ENCODE measurements around the gene TTBK1.
A peak's percentile ranks its signal among the peaks of the same experiment; 100 is the strongest.

The TTBK1 gene

DNA sequence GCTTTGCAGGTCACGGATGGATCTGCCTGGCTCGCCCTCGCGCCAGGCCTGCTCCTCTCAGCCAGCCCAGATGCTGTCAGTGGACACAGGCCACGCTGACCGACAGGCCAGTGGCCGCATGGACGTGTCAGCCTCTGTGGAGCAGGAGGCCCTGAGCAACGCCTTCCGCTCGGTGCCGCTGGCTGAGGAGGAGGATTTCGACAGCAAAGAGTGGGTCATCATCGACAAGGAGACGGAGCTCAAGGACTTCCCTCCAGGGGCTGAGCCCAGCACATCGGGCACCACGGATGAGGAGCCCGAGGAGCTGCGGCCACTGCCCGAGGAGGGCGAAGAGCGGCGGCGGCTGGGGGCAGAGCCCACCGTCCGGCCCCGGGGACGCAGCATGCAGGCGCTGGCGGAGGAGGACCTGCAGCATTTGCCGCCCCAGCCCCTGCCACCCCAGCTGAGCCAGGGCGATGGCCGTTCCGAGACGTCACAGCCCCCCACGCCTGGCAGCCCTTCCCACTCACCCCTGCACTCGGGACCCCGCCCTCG is 19.6 kb downstream of the TTBK1 start:
- DNase-seq (ENCODE audit: low read depth) = no peak
- TF ChIP-seq, protein P1, sequence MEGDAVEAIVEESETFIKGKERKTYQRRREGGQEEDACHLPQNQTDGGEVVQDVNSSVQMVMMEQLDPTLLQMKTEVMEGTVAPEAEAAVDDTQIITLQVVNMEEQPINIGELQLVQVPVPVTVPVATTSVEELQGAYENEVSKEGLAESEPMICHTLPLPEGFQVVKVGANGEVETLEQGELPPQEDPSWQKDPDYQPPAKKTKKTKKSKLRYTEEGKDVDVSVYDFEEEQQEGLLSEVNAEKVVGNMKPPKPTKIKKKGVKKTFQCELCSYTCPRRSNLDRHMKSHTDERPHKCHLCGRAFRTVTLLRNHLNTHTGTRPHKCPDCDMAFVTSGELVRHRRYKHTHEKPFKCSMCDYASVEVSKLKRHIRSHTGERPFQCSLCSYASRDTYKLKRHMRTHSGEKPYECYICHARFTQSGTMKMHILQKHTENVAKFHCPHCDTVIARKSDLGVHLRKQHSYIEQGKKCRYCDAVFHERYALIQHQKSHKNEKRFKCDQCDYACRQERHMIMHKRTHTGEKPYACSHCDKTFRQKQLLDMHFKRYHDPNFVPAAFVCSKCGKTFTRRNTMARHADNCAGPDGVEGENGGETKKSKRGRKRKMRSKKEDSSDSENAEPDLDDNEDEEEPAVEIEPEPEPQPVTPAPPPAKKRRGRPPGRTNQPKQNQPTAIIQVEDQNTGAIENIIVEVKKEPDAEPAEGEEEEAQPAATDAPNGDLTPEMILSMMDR (IDR thresholded peaks at IDR 0.05; ENCODE audit: control insufficient read depth, extremely low read depth, insufficient read depth) = no peak

DNA sequence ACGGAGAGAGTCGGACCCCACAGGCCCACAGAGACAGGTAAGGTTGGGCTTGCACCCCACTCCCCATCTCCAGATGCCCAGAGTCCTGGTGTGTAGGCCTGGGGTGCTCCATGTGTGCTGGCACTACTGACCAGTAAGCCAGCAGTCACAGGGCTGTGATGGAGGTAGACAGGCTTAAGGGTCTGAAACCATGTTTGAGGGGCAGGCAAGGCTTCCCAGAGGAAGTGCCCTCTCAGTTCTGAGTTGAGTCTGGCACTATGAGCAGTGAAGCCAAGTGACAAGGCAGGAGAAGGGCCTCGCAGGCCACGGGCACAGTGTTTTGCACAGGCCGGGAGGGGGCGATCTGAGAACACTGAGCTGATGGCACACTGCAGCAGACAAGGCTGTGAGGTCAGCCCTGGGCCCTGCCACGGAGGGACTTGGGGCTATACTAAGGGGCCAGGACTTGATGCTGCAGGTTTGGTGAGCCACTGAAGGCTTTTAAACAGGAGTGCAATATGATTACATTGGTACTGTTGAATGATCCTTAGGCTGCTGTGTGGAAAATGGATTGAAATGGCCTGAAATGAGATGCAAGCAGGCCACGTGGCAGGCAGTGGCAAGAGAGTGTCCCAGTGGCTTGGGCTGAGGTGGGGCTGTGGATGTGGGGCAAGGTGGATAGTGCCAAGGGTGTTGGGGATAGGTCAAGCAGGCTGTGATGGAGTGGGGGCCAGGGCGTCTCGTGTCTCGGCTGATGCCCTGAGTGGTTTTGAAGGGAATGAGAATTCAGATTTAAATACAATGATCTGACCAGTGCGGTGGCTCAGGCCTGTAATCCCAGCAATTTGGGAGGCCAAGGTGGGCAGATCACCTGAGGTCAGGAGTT is 20.3 kb downstream of the TTBK1 start:
- DNase-seq (ENCODE audit: low read depth) = peak; percentile 33
- TF ChIP-seq, protein P1 (IDR thresholded peaks at IDR 0.05; ENCODE audit: control insufficient read depth, extremely low read depth, insufficient read depth) = peak; percentile 95
- H3K4me3 ChIP-seq (ENCODE audit: low read depth, low read length) = no peak overlapping the region

More for the DNA sequence above, 19.6 kb downstream of the TTBK1 start:
- H3K4me3 ChIP-seq (ENCODE audit: low read depth, low read length) = no peak overlapping the region

DNA sequence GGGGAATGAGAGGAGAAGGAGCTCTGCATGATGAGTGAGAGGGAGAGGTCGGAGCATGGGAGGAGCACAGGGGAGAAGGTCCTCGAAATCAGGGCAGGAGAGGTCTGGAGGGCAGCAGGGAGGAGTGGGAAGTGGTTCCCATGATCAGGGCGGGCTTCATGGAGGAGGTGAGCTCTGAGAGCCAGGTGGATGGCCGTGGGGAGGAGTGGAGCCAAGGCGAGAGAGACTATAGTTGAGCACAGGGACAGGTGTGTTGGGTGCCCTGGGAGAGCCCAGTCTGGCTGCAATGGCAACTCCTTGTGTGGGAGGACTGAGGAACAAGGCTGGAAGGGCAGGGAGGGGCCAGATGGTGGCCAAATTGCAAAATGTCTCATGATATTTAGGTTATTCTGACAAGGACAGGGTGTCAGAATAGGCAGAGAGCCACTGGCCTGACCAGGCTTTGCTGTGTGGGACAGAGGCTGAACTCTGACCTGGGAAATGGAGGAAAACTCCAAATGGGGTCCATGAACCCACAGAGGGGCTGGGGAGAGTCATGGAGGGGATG is 21.4 kb downstream of the TTBK1 start:
- H3K4me3 ChIP-seq (ENCODE audit: low read depth, low read length) = no peak overlapping the region
- no peak for DNase-seq (ENCODE audit: low read depth)
- TF ChIP-seq, protein P1 (IDR thresholded peaks at IDR 0.05; ENCODE audit: control insufficient read depth, extremely low read depth, insufficient read depth) = no peak

DNA sequence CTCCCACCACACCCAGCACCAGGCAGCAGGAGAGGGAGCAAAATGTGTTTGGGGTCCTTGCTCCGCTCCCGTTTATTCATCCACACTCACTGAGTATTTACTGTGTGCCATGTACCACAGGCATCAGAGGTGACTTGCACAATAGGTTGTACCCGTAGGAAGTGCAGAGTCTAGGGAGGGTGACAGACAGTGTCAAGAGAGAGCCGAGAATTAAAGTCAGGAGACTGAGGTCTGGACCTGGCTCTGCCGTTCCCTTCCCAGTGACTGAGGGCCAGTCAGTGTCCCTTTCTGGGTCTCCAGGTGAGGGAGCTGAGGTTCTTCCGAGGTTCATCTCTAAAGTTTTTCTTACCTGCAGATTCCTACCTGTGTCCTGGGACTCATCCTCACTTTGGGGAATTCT is 22.3 kb downstream of the TTBK1 start:
- DNase-seq (ENCODE audit: low read depth) = no peak
- TF ChIP-seq, protein P1 (IDR thresholded peaks at IDR 0.05; ENCODE audit: control insufficient read depth, extremely low read depth, insufficient read depth) = no peak
- H3K4me3 ChIP-seq (ENCODE audit: low read depth, low read length) = no peak overlapping the region

DNA sequence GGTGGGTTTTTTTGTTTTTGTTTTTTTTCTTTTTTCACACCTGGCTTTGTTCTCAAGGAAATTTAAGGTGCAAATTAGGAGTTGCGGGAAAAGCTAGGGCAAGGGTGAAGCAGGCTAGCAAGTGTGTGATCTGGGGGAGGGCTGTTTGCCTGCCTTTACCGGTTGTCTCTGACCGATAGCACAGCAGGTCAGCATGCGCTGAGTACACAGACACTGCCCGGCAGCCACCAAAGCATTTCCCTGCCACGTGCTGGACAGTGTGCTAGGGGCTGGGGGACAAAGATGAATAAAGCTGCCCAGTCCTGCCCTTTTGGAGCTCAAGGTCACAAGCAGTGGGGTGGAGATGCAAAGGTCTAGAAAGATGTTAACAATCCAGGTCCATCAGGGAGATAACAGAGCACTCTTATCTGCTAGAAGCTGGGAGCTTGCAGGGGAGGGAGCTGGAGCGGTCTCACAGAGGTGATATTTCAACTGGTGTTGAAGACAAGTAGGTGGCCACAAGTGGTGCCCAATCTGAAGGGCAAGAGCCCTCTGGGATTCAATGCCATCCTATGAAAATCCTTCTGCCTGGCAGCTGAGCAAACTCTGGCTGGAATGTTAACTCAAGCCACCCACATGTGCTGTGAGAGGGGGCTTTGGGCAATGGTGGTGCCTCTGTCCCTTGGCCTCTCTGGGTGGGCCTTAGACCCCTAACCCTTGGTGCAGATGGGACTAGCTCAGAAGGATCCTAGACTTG is 24.5 kb downstream of the TTBK1 start:
- DNase-seq (ENCODE audit: low read depth) = no peak
- H3K4me3 ChIP-seq (ENCODE audit: low read depth, low read length) = no peak overlapping the region
- TF ChIP-seq, protein P1 (IDR thresholded peaks at IDR 0.05; ENCODE audit: control insufficient read depth, extremely low read depth, insufficient read depth) = no peak

DNA sequence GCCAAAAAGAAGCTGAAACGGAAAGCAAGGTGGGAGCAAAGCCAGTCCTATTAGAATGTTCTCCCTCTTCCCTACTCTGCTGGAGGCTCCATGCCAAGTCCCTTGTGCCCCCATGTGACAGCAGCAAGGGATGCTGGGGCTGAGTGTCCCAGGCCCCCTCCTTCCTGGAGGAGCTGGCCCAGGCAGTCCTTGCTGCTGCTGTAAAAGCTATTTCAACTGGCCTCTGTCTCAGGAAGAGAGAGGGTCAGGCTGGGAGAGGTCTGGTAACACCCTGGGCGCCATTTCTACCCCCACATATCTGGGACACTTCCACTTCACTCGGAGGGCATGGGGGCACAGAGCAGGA is 25.0 kb downstream of the TTBK1 start:
- TF ChIP-seq, protein P1 (IDR thresholded peaks at IDR 0.05; ENCODE audit: control insufficient read depth, extremely low read depth, insufficient read depth) = no peak
- DNase-seq (ENCODE audit: low read depth) = no peak
- no peak overlapping the region for H3K4me3 ChIP-seq (ENCODE audit: low read depth, low read length)
